ENCODE measurements around the gene ARHGAP31. TPM values are rescaled to one million over a fixed set of nuclear protein-coding genes. Genes with fewer than 3 reads are reported as not detected.
A peak's percentile ranks its signal among the peaks of the same experiment; 100 is the strongest.

ARHGAP31 gene
- total and polyA plus RNA-seq, 2 of the 8 experiments (the other 6 are each of a cell fraction or from before 2014, with no cell fraction given): 1.1 to 7.6 TPM

GRCh38 chr3:119322835-119323722, 28.9 kb downstream of the ARHGAP31 start (continued):
- TF ChIP-seq CHD7 (IDR thresholded peaks at IDR 0.05; ENCODE audit: insufficient replicate concordance, low read length): no peak
- TF ChIP-seq CTCF (IDR thresholded peaks at IDR 0.05; ENCODE audit: control extremely low read depth in 1 of 3, insufficient read depth in 1 of 3, low read depth in 1 of 3, low read length in 3 of 3): peak in 1 of 3 experiments; percentile 17; a peak in 1 of 4 replicates
- TF ChIP-seq, protein P1, sequence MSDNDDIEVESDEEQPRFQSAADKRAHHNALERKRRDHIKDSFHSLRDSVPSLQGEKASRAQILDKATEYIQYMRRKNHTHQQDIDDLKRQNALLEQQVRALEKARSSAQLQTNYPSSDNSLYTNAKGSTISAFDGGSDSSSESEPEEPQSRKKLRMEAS (IDR thresholded peaks at IDR 0.05): peak; percentile 17; the same call in 1 of the 2 replicates
- TF ChIP-seq SAP30 (IDR thresholded peaks at IDR 0.05; ENCODE audit: insufficient read depth, insufficient replicate concordance, low read length): no peak
- TF ChIP-seq CHD1 (IDR thresholded peaks at IDR 0.05; ENCODE audit: low read depth, low read length): no peak
- peak; percentile 31; the same call in 1 of the 2 replicates for TF ChIP-seq SP4 (IDR thresholded peaks at IDR 0.05; ENCODE audit: low read length)

Data from H1 (cell line).